Vagina (tissue), 2 donors: ENCODE data around the gene CINP.

Source experiments
- CTCF ChIP-seq, 3 experiments: fragments of 450-650 bp in 2 of 3; fragments of 200-600 bp in 1 of 3; sonication (generic) in 1 of 3; IDR thresholded peaks; one replicate each; pipeline ENCODE4 v1.5.1; 2017 to 2019; ENCODE audit warnings: antibody characterized with exemption in 3 of 3, mild to moderate bottlenecking in 2 of 3, moderate library complexity in 2 of 3
- POLR2A ChIP-seq, 2 donors: fragments of 450-650 bp; IDR thresholded peaks; one replicate each; pipeline ENCODE4 v1.6.1; 2017; ENCODE audit warnings: antibody characterized with exemption in 2 of 2, mild to moderate bottlenecking in 2 of 2, moderate library complexity in 2 of 2
- POLR2AphosphoS5 ChIP-seq, 2 donors: sonication (generic); formaldehyde crosslinking; IDR thresholded peaks; one replicate each; pipeline ENCODE4 v1.9.0; 2017; ENCODE audit warnings: antibody characterized with exemption in 2 of 2, mild to moderate bottlenecking in 2 of 2, low read depth in 1 of 2; ENCODE audit not compliant: insufficient read depth in 1 of 2

GRCh38 chr14:102389246-102389645, 26.6 kb upstream of the CINP start:
- TF ChIP-seq CTCF (IDR thresholded peaks at IDR 0.05) (no peak), POLR2A (IDR thresholded peaks at IDR 0.05) (no peak), POLR2AphosphoS5 (IDR thresholded peaks at IDR 0.05; ENCODE audit: insufficient read depth in 1 of 2, low read depth in 1 of 2) (no peak)
